IMR-90 (cell line): Measurements from ENCODE around the gene PLEKHD1.
"Not testable (repeated sequence)": the region's sequence is repeated elsewhere in the genome, so short reads cannot be mapped to it uniquely, and the experiment has no call there.

Source experiments
- CEBPB ChIP-seq: IDR thresholded peaks from 2 replicates; pipeline ENCODE4 v1.6.1; 2012; ENCODE audit warnings: low read depth, low read length, improper control_type of control experiment
- CHD1 ChIP-seq: IDR thresholded peaks from 2 replicates; pipeline ENCODE4 v1.6.1; 2012; ENCODE audit warnings: low read depth, low read length, improper control_type of control experiment
- MAZ ChIP-seq: IDR thresholded peaks from 2 replicates; pipeline ENCODE4 v1.6.1; 2012; ENCODE audit warnings: low read depth, mild to moderate bottlenecking, low read length, improper control_type of control experiment, moderate library complexity, borderline replicate concordance
- MXI1 ChIP-seq: IDR thresholded peaks from 2 replicates; pipeline ENCODE4 v1.6.1; 2012; ENCODE audit warnings: low read depth, mild to moderate bottlenecking, low read length, moderate library complexity, borderline replicate concordance
- POLR2A ChIP-seq: IDR thresholded peaks from 2 replicates; pipeline ENCODE4 v1.6.1; 2012; ENCODE audit warnings: mild to moderate bottlenecking, low read depth, low read length
- RFX5 ChIP-seq: IDR thresholded peaks from 2 replicates; pipeline ENCODE4 v1.8.0; 2012; ENCODE audit warnings: low read depth, mild to moderate bottlenecking, low read length, moderate library complexity
- USF2 ChIP-seq: fragments of 150-350 bp; IDR thresholded peaks from 2 replicates; pipeline ENCODE4 v1.6.1; 2017; ENCODE audit warnings: mild to moderate bottlenecking, antibody characterized with exemption, low read length, low read depth
- TF ChIP-seq, protein P1 (sequence below): conservative IDR thresholded peaks from 2 replicates; pipeline ENCODE4 v1.5.1; 2012; ENCODE audit warnings: mild to moderate bottlenecking, low read depth, low read length, improper control_type of control experiment

DNA sequence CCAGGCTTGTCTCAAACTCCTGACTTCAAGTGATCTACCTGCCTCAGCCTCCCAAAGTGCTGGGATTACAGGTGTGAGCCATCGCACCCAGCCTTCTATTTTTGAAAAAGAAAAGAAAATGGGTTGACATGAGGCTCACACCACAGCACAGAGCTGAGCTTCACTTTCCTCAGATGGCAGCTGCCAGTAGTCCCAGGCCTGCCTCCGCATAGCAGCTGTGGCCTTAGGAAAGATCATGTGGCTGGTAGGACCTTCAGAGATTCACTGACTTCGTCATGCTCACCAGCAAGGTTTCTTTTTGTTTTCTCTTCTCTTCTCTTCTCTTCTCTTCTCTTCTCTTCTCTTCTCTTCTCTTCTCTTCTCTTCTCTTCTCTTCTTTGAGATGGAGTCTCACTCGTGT, 13.8 kb downstream of the PLEKHD1 start:
- TF ChIP-seq MAZ, POLR2A, RFX5, CEBPB, MXI1, CHD1, USF2: not testable (repeated sequence)
- TF ChIP-seq, protein P1, sequence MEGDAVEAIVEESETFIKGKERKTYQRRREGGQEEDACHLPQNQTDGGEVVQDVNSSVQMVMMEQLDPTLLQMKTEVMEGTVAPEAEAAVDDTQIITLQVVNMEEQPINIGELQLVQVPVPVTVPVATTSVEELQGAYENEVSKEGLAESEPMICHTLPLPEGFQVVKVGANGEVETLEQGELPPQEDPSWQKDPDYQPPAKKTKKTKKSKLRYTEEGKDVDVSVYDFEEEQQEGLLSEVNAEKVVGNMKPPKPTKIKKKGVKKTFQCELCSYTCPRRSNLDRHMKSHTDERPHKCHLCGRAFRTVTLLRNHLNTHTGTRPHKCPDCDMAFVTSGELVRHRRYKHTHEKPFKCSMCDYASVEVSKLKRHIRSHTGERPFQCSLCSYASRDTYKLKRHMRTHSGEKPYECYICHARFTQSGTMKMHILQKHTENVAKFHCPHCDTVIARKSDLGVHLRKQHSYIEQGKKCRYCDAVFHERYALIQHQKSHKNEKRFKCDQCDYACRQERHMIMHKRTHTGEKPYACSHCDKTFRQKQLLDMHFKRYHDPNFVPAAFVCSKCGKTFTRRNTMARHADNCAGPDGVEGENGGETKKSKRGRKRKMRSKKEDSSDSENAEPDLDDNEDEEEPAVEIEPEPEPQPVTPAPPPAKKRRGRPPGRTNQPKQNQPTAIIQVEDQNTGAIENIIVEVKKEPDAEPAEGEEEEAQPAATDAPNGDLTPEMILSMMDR, result not testable (repeated sequence)
